Dermis microvascular lymphatic vessel endothelial cell (primary cell): ENCODE results near the gene ERG. TPM values are rescaled to one million over a fixed set of nuclear protein-coding genes. Genes with fewer than 3 reads are reported as not detected.

Experiments
- DNase-seq, 2 donors: peaks; one replicate each; pipeline versions ENCODE4 v3.0.0 to v3.0.0-alpha.2; 2010; ENCODE audit warnings: low read depth in 2 of 2
- total RNA-seq: library from RNA; depleted of rRNA; stranded (reverse); fragments of >200 nt; gene quantifications from 2 replicates; pipeline ENCODE4 v1.2.1, GENCODE V29; 2014

The ERG gene
- total RNA-seq, 1 donor from 2014 or later, result 41.0 TPM

DNA sequence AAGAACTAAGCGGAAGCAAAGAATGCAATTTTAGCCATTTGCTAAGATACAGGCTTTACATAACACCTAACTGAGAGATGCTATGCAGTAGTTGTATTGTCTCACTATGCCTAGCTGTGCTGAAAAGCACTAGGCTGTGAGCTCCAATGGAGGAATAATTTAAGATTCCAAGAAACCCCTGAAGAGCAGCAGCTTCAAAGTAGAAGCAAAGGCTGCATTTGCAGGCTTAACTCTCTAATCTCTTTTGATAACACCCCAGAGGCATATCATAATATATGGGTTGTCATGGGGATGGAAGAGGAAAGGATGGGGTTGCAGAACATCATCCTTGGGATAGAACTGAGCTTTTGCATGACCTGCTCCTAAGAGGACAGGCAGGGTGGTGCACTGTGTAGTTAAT is 102.0 kb downstream of the ERG start:
- DNase-seq, result no peak

DNA sequence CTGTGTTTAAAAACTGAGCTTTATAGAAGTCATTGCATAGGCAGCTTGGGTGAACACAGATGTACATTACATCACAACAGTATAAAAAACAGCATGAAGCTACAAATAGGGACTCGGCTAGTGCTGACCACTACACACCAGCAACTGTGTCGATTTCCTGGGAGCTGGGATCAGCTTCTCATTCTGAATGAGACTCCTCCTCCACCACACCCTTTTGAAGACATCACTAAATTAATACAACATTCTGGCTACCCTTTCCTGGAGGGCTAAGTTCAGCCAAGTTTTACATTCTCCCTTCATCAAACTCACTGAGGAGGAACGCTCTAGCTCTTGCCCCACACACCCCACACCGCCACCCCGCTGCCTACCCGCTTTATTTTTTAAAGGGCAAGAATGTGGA is 102.7 kb downstream of the ERG start:
- DNase-seq, result no peak

DNA sequence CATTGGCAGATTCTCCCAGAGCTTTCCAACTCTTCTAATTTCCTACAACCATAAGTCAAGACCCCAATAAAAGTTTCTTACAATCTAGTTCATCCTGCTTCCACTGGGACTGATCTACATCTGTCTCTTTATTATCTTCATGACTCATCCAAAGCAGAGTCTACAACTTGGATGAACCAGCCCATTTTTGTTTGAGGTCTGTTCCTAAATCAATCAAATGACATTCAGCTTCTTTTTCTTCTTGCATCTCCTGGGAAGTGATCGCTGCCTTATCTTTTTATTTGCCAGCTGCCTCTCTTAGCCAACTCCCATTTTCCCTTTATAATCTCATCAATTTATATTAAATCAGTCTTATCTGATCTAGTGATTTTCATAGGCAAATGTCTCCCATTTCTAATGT is 105.6 kb downstream of the ERG start:
- DNase-seq, result peak in 1 of 2 donors; percentile 46

DNA sequence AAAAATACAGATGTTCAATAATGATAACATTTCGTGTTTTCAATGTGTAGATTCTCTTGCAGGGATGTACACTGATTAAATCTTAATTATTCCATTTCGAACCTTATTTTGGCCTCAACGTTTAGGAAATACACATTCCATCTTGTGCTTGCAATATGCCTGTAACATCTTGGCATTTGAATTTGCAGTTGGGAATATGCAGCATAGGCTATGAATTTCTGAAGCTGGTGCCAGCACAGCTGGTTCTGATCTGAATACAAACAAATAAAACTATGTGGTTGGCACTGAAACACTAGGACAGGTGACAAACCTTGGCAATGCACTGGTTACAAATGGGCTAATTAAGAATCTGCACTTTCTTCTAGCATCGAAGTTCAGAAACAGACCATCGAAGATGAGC is 108.4 kb downstream of the ERG start:
- DNase-seq, result no peak

DNA sequence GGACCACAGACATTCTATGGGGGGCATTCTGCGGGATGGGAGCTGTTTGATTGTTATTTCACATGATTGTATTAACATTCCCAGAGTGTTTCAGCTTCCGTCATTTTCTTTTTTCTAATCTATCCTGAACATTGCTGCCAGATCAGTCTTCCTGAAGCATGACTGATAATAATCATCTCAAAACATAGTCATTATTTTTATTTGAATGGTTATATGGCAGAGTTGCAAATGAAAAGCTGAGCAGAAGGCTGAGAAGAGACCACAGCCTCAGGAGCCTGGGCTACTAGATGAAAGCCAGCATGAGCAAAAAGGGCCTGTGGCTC is 109.0 kb downstream of the ERG start:
- no peak for DNase-seq

DNA sequence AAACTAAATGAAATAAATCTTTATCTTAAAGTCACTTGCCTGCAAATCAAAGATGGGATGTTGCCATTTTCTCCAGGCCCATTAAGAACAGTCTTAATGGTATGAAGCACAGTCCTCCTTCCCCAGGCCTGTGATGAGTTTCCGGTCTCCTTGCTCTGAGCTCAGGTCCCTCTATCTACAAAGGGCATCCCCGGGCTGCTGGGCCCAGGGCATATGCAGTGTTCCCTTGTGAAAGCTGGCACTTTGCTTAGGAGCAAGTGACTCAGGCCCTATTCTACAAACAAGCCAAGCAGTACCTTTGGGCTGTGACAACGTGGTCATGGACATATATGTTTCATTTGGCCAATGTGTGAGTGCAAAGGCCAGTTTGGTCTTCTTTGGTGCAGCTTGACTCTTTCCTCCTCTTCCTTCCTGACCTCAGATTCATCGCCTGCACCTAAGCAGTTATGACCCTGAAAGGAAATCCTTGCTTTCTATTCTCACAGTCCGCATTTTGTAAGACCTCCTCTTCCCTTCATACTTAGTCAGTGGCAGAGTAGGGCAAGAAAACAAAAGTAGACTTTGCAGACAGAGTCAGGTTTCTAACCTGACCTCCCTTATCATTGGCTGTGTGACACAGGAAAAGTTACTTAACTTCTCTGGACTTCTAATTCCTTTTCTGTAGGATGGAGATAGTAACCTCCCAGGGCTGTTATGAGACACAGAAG is 109.5 kb downstream of the ERG start:
- DNase-seq, result peak; percentile 92 to 97

DNA sequence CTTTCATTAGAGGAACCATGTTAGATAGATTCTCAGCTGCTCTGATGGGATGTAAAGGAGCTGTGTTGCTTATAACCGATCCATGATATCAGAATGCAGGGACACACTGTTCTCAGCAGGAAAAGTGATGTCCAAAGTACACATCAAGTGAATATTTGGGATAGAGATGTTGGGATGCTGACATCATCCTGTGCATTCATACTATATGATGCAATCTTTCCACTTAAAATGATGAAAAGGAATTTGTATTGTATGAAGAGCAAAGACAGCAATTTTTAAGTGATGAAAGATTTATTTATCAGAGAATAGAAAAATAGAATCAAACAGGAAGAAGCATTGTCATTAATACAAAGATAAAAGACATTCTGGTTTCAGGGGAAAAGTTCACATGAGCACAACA is 110.1 kb downstream of the ERG start:
- peak; percentile 84 to 92 for DNase-seq

DNA sequence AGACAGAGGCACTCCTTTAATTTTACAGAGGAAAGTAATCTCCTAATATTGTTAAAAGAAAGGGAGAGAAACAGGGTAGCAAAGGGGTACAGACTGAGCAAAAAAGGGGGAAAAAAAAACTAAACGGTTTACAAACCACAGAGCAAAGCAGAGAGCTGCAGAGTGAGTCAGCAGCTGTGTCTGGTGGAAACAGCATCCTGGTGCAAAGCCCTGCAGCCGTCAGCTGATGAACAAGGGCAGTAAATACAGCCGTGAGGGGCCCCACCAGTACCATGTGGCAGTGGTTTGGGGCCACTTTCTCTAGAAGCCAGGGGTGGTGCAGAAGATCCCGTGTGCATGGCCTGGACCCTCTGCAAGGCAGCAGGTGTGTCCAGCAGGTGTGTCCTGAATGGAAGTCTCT is 111.3 kb downstream of the ERG start:
- DNase-seq, result peak in 1 of 2 donors; percentile 56

DNA sequence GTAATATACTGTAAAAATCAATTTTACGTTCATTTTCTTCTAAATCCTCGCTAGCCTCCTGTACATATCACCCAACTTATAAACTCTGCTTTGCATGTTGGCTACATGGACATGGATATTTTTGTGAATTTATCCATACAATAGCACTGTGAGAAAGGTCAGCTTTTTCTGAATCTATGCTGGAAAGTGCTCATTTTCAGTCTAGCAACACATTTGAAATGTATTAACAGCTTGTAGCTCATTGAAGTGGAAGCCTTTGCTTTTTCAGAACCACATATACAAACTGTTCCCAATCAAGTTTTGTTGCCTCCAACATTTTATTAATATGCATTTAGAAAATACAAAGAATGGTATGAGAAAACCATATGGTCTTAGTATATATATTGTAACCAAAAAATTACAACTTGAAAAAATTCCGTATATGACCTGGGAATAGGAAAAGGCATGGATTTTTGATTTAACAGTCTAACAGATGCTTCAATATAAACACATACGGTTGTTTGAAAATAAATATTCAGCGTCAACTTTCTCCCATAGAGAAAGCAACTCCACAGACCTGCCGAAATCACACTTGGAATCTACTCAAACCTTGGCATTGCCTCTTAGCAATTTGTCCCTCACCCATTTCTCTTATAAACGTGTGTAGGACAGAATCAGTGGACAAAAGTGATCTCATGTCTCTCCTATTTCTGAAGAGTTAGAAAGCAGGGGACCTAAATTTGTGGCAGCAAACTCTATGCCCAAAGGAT is 112.7 kb downstream of the ERG start:
- no peak for DNase-seq

DNA sequence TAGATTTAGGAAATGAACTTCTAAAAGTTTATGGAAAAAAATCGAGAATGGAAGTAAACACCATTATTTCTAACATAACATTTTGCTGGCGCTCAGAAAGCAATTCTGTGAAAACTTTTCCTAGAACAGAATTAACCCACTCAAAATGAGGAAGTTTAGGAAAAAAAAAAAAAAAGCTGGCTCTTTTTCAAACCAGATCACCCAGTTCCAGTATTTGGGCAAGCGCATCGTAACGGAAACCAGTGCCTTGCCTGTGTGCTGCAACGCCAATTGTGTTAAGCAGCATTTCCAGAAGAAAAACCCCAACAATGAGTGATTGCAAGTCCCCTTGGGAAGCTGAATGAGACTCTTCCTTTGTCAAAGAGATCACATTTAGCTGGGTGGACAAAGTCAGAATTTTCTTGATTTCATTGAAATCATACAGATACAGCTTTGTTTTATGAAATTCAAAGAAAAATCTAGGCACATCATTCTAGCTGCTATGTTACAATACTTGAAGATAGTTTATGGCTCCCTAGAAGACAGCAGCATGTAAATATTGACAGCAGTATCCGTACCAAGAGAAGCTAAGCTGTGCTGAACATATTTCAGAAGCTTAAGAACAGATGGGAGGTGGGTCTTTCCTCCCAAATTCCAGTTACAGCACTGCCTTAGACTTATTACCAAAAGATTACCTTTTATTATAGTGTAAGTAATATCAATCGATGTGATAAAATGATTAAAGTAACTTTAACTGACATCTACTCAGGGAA is 113.4 kb downstream of the ERG start:
- DNase-seq, result peak; percentile 62 to 80

DNA sequence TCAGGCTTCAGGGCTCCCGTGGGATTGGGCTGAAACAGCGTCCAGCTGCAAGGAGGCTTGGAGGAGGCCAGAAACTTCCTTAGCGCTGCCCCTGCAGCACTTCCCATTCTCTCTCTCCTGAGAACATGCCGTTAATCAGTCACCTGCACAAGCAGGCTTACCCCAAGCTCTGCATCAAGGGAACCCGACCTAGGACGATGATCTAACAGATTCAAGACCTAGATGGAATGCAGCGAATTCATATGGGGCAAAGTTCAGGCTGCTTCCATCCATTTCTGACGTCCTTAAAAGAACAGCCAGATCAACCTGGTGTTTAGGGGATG is 114.1 kb downstream of the ERG start:
- no peak for DNase-seq

DNA sequence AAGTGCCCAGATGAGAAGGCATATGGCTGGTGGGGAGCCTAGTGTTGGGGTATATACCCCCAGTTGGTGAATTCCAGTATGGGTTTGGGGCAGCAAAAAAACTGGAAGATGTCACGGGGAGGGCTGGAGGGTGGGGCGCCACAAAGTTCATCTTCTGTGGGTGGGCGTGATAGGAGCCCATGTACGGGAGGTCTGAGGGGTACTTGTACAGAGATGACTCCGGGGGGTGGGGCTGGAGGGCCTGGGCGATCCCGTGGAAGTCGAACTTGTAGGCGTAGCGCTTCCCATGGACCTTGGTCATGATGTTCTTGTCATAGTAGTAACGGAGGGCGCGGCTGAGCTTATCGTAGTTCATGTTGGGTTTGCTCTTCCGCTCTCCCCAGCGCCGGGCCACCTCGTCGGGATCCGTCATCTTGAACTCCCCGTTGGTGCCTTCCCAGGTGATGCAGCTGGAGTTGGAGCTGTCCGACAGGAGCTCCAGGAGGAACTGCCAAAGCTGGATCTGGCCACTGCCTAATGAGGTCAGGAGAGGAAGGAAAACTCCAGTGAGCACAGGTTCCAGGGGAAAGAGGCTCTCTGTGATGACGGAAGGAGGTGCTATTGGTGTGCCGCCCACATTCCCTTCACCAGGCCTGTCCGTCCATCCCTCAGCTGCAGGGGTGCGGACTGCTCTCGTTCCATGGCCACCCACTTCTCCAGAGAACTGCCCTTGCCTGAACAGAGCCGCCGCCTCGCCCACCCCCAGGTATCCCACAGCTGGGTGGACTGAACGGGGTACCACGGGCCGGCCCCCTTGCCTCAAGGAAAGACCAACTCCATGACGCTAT is 114.7 kb downstream of the ERG start:
- no peak for DNase-seq

DNA sequence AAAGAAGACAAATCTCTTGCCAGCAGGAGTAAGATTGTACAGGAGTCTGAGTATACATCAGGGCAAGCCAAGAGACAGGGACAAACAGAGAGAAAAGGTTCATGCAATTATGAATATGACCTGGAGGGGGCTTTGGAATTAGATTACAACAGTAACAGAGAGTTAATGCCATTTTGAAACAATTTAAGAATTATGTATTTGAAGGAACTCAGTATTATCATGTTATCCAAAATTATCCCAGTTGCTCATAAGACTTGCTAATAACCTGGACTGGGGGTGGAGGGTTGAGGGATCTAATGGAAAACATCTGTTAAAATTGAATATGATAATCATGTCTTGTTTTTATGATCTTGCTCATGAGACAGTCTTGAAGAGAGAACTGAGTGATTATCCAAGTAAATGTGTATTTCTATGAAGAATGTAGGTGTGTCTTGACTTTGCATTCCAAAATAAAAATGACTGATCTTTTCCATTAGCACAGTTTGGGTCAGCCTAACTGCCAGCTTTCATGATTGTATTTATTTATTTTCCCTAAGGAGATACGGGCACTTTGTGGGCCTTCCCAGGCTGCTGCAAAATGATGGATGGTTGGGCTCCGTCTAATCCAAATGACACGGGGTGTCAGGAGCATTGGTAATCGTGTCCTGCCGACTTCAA is 117.7 kb downstream of the ERG start:
- DNase-seq, result no peak

DNA sequence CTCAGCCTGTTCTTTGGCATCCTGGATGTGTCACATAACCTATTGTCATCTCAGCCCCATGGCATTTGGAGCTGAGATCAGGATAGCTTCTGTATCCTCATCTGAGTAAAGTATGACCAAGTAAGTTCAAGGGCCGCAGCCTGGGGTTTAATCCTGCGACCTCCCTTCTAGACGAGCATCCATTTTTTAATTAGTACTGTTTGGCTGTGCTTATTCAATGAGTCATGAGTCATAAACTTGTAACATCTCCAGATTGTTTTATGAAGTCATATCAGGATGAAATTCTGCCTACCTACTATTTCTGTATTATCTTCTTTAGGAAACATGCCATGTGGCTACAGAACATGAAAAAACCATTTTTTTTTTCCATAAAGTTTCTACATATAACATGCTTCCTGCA is 119.1 kb downstream of the ERG start:
- DNase-seq, result no peak

DNA sequence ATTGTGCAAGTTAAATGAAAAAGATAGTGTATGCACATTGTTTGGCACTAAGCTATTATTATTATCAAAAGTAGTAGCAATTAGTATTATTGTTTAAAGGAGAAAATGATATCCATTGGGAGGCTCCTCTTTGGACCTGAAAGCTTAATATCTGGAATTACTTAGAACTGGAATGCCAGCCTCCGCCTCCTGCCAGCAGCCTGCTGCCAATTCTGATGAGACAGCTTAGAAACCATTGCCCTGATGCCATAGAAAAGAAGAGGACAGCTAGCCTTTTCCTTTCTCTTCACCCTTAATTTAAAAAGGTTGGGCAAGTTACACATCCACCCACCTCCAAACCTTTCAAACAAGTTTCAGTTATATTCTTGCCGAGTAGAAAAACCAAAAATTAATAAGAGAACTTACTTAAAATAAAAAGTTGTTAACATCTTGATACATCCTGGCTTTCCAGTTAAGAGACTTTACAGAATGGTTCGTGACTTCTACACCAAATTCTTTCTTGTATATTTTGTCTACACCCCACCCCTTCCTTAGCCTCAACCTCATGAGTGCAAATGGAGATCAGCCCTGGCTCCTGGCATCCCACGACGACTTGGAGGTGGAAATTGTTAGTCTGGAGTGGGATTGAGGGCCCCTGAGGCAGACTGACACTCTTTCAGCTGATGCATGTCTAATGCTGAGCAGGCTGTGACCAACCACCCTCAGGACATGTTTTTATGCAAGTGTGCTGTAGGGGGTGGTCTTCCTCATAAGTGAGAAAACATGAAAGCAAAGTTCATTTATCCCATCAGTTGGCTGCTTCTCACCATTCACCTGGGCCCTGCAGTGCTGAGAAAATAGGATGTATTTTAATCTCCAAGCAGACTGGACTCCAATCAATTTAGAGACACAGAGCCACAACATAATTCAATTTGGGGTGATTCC is 120.8 kb downstream of the ERG start:
- DNase-seq, result peak in 1 of 2 donors; percentile 48

DNA sequence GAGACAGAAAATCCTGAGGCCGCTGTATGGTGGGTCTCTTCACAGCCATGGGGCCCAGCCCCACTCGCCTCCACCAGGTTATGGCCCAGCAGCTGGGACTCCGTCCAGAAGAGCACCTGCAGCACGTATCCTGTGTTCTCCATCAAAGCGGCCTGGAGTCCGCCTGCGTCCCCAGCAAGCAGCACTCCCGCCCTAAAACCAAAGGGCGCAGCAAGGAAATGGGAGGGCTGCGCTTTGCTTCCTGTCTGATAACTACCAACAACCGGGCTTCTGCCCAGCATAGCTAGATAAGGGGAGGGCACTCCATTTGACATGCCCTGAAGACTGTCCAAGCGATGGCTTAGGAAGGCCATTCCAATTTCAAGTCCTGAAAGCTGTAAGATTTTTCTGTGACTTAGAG is 121.6 kb downstream of the ERG start:
- peak; percentile 55 to 85 for DNase-seq

DNA sequence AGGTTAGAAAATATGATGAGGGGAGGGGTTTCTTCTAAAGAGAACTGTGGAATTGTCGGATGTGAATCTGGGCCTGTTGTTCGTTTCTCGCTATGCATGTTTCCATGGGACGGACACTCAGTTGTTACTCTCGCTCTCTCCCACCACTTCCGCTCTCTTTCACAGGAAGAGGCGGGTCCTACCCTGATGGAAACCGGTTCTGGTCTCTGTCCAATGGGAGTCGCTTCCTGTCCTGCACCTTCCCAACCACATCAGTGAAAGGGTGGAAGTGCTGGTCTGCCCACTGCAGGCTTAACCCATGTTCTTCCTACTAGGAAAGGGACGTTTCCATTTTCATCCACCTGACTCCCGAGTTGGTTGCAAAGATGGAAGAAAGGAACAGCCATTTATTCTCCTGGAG is 122.0 kb downstream of the ERG start:
- DNase-seq, result peak; percentile 59 to 61

DNA sequence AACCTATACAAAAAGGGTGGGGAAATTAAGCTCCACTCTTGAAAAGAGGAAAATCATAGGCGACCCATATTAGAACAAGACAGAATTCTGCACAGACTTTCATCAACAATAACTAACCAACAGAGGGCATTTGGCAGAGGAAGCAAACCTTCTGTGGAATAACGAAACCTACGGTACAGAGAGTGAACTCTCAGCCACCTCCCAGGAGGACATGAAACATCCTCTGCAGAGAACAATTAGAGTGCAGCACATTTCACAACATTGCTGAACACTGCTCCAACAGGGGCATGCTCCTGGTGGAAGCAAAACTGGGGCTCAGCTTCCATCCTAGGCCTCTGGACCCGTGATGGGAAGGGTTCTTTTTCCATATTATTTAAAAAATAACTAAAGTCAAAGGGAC is 130.6 kb downstream of the ERG start:
- no peak for DNase-seq

DNA sequence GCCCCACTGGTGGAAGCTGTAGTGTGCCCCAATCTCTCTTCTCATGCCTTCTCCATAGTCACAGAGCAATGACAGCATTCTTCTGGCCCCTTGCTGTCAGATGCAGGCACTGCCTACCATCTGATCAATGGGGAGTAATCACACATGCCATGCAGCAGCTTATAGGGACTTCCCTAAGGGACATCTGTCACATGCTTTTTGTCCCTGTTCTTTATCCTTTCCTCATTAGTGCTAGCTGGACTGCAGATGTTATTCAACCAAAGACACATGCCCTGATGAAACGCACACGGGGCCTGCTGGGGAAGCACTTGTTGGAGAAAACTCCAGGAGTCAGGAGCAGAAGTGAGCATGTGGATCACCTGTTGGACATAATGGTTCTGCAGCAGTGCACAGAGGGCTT is 132.8 kb downstream of the ERG start:
- no peak for DNase-seq

DNA sequence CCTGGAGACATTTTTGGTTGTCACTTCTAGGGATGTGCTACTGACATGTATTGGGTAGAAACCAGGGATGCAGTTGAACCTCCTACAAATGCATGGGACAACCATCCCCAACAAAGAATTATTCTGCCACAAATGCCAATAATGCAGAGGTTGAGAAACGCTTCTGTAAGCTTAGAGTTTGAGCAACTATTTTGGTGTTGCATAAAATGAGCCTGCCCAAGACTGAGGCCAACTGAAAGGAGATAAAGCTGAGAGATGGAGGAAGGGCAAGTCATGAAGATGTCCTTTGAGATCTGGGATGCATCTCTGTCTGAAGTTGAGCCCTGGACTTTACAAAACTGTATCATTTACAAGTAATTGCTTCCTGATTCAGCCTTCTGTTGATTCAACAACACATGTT is 134.6 kb downstream of the ERG start:
- DNase-seq, result no peak
